SKM-1 (cell line): Measurements from ENCODE around the gene ERG28.
"Not testable (repeated sequence)": the region's sequence is repeated elsewhere in the genome, so short reads cannot be mapped to it uniquely, and the experiment has no call there.

ENCODE experiments used
- DNase-seq: peaks from one replicate; lab custom pipeline; 2025; ENCODE audit not compliant: unreplicated experiment; lab: John Stamatoyannopoulos, UW

ERG28 gene

GRCh38 chr14:75660630-75661498 is at the start of gene ERG28, which contains the start of gene TTLL5:
TSS of gene ERG28 (minus strand) at chr14:75660876. CDS start at chr14:75657502, 3,374 bp downstream.
TSS of gene TTLL5 (plus strand) at chr14:75661246. CDS start at chr14:75663150, 1,904 bp downstream.
- DNase-seq, result peak; percentile 77

GRCh38 chr14:75709207-75709812 is 48.6 kb upstream of the ERG28 start:
- peak; percentile 21 for DNase-seq

GRCh38 chr14:75705014-75705413 is 44.3 kb upstream of the ERG28 start:
- no peak for DNase-seq

GRCh38 chr14:75703467-75703866 is 42.8 kb upstream of the ERG28 start:
- DNase-seq, result no peak

- DNase-seq, result no peak
Measured at GRCh38 chr14:75702616-75703261, 42.1 kb upstream of the ERG28 start.

- no peak for DNase-seq
Measured at GRCh38 chr14:75702122-75702521, 41.4 kb upstream of the ERG28 start.

- no peak for DNase-seq
Measured at GRCh38 chr14:75700295-75700694, 39.6 kb upstream of the ERG28 start.

GRCh38 chr14:75699331-75699730 is 38.7 kb upstream of the ERG28 start:
- no peak for DNase-seq

- no peak for DNase-seq
Measured at GRCh38 chr14:75697918-75698317, 37.2 kb upstream of the ERG28 start.

GRCh38 chr14:75697386-75697785 is 36.7 kb upstream of the ERG28 start:
- no peak for DNase-seq

- not testable (repeated sequence) for DNase-seq
Measured at GRCh38 chr14:75695025-75695424, 34.3 kb upstream of the ERG28 start.

GRCh38 chr14:75690010-75690409 is 29.3 kb upstream of the ERG28 start:
- no peak for DNase-seq

- no peak for DNase-seq
Measured at GRCh38 chr14:75689012-75689411, 28.3 kb upstream of the ERG28 start.

- DNase-seq, result no peak
Measured at GRCh38 chr14:75685910-75686309, 25.2 kb upstream of the ERG28 start.

- DNase-seq, result no peak
Measured at GRCh38 chr14:75675265-75675960, 14.7 kb upstream of the ERG28 start.

GRCh38 chr14:75673345-75674035 is 12.8 kb upstream of the ERG28 start:
- DNase-seq, result no peak

- no peak for DNase-seq
Measured at GRCh38 chr14:75672605-75673192, 12.0 kb upstream of the ERG28 start.

GRCh38 chr14:75667099-75667765 is 6.6 kb upstream of the ERG28 start:
- no peak for DNase-seq

GRCh38 chr14:75662966-75663365 is 2.3 kb upstream of the ERG28 start:
- no peak for DNase-seq

- no peak for DNase-seq
Measured at GRCh38 chr14:75661499-75661814, 781 bp upstream of the ERG28 start.
